Activated CD4-positive, alpha-beta memory T cell treated with anti-CD3 and anti-CD28 coated beads for 36 hours (primary cell): ENCODE results near the gene HRH2. TPM values are rescaled to one million over a fixed set of nuclear protein-coding genes. Genes with fewer than 3 reads are reported as not detected.
"Not testable (repeated sequence)": the region's sequence is repeated elsewhere in the genome, so short reads cannot be mapped to it uniquely, and the experiment has no call there.

ENCODE experiments used
- CTCF ChIA-PET: fragments of 350-600 bp; sonication (Branson Sonifier 250); formaldehyde crosslinking; loops from one replicate; lab custom pipeline; 2021; ENCODE audit warnings: antibody characterized with exemption, inconsistent platforms; lab: Charles Lee
- POLR2A ChIA-PET: fragments of 350-600 bp; sonication (Branson Sonifier 250); formaldehyde crosslinking; loops from one replicate; lab custom pipeline; 2021; ENCODE audit warnings: antibody characterized with exemption; lab: Charles Lee
- DNase-seq: peaks from one replicate; pipeline ENCODE4 v3.0.0-alpha.2; 2020
- H3K27ac Mint-ChIP-seq: one replicate; pipeline ENCODE4 v1.8.0; 2021; ENCODE audit warnings: mixed read lengths
- H3K27me3 Mint-ChIP-seq: one replicate; pipeline ENCODE4 v1.8.0; 2021; ENCODE audit warnings: mixed read lengths
- H3K36me3 Mint-ChIP-seq: one replicate; pipeline ENCODE4 v1.8.0; 2021; ENCODE audit warnings: mixed read lengths
- H3K4me1 Mint-ChIP-seq: one replicate; pipeline ENCODE4 v1.8.0; 2021; ENCODE audit warnings: low read depth, mixed read lengths
- H3K4me3 Mint-ChIP-seq: one replicate; pipeline ENCODE4 v1.8.0; 2021; ENCODE audit warnings: mild to moderate bottlenecking, mixed read lengths
- H3K9me3 Mint-ChIP-seq: one replicate; pipeline ENCODE4 v1.8.0; 2021; ENCODE audit warnings: mixed read lengths
- intact Hi-C: fragments of 100-400 bp; cut with micrococcal nuclease; formaldehyde crosslinking; loops from one replicate; pipeline ENCODE4 v1.15.1; 2023
- total RNA-seq, 2 experiments: library from RNA; stranded (reverse); gene quantifications; one replicate each; pipeline ENCODE4 v1.2.3, GENCODE V29; 2021

HRH2 gene
- total RNA-seq, 2 experiments from 2014 or later = 11.6 to 11.8 TPM

DNA sequence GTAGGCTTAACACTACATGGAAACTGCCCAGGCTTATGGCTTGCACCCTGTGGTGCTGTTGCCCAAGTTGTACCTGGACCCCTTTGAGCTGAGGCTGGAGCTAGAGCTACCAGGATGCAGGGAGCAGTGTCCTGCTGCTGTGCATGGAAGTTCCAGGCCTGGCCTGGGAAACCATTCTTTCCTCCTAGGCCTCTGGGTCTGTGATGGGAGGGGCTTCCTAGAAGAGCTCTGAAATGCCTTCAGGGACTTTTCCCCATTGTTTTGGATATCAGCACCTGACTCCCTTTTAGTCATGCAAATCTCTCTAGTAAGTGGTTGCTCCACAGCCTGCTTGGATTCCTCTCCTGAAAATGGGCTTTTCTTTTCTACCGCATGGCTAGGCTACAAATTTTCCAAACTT, 7.9 kb upstream of the HRH2 start:
- peaks cover 24% of the 10 kb centered on the region for H3K9me3 Mint-ChIP-seq
- POLR2A ChIA-PET = interaction anchor here (0.6 kb wide), 1 partner anchor 9 kb away, joined by 3 read pairs; no protein-coding TSS in a partner anchor
- intact Hi-C loops = loop anchor here (10.0 kb wide), 2 partner anchors 735 to 885 kb away; partner anchors contain the start of genes HIGD2A, NOP16 and RNF44
- no peak overlapping the region for H3K4me3 Mint-ChIP-seq
- DNase-seq = no peak
- CTCF ChIA-PET = interaction anchor here (2.0 kb wide), 1 partner anchor 116 kb away, joined by 8 read pairs; no protein-coding TSS in a partner anchor
- H3K36me3 Mint-ChIP-seq = peaks cover 16% of the 10 kb centered on the region
- H3K4me1 Mint-ChIP-seq = peaks cover 54% of the 10 kb centered on the region
- H3K27me3 Mint-ChIP-seq = no peaks in the 10 kb centered on the region
- H3K27ac Mint-ChIP-seq = no peak overlapping the region

GRCh38 chr5:175650430-175651205, 7.3 kb upstream of the HRH2 start:
- H3K27me3 Mint-ChIP-seq, H3K4me3 Mint-ChIP-seq: not testable (repeated sequence)
- ChIA-PET CTCF (interaction anchor here (2.0 kb wide), 1 partner anchor 117 kb away, joined by 8 read pairs; no protein-coding TSS in a partner anchor), POLR2A (interaction anchor here (1.4 kb wide), 1 partner anchor 130 kb away, joined by 6 read pairs; no protein-coding TSS in a partner anchor)
- Mint-ChIP-seq H3K27ac (peak overlapping the region; percentile 47), H3K4me1 (peaks cover 61% of the 10 kb centered on the region), H3K36me3 (peaks cover 16% of the 10 kb centered on the region), H3K9me3 (peaks cover 24% of the 10 kb centered on the region)
- DNase-seq = peak; percentile 41
- intact Hi-C loops = loop anchor here (10.0 kb wide), 2 partner anchors 734 to 884 kb away; partner anchors contain the start of genes HIGD2A, NOP16 and RNF44

DNA sequence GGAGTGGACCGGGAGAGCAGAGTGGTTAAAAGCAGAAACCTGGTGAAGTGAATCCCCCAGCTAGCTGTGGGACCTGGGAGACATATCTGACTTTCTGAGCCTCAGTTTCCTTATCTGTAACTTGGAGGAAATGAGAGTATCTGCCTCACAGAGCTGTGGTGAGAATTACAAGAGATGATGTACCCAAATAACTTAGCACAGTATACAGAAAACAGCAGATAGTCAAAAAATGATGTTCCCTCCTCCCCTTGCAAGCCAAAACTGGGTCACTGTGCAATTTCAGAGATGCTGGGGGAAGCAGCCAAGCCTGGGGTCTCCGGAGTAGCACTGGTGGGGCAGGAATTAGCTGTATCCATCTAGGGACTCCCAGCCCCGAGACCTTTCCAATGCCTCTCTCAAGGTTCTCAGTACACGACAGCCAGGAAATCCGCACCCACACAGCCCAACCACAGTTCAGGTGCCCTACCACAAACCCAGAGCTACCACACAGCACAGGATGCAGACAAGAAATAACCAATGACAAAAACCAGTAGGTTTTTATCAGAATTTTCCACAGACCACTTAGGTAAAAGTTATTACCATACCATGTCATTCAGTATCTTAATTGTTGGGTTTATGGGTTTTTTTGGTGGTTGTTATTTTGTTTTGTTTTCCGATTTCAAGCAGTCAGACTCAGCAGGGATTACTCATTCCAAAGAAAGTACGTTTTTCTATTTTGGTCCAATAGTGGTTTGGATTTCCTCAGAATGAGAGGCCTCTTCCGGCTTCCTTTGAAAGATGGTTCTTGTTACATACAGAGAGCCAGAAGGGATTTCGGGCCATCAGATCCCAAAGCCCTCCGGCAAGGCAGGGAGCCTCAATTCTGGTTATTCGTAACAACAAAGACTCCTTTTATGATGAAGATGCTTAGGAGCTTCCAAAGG, 4.9 kb upstream of the HRH2 start:
- Mint-ChIP-seq H3K27me3 (no peaks in the 10 kb centered on the region), H3K27ac (peak overlapping the region; percentile 92), H3K4me1 (peaks cover 73% of the 10 kb centered on the region), H3K4me3 (peak overlapping the region; percentile 60), H3K9me3 (peaks cover 24% of the 10 kb centered on the region), H3K36me3 (peaks cover 16% of the 10 kb centered on the region)
- CTCF ChIA-PET = interaction anchor here (1.0 to 4.2 kb wide), 7 partner anchors 43 to 137 kb away, joined by 3 to 46 read pairs (median 4); no protein-coding TSS in a partner anchor
- POLR2A ChIA-PET = interaction anchor here (1.1 to 1.9 kb wide), 4 partner anchors 10 to 136 kb away, joined by 3 to 5 read pairs (median 4); no protein-coding TSS in a partner anchor
- DNase-seq = peak; percentile 93
- intact Hi-C loops = loop anchor here (1.0 to 10.0 kb wide), 10 partner anchors 36 to 882 kb away; partner anchors contain the start of genes HIGD2A, NOP16 and RNF44

DNA sequence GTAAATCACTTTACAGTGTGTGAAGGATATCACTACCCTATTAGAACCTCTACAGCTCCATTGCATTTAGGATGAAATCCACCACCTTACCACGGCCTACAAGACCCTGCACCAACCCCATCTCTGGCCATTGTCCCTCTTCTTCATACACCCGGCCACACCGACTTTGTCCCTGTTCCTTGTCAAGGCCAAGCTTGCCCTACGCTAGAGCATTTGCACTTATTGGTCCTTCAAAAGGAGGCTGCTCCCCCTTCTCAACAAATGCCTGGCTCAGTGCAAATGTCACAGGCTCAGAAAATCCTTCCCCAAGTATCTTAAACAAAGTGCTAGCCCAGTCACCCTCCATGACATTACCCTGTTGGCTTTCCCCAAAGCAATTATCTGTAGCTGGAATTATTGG, 4.1 kb upstream of the HRH2 start:
- Mint-ChIP-seq H3K27ac (peak overlapping the region; percentile 92), H3K36me3 (peaks cover 13% of the 10 kb centered on the region), H3K4me1 (peaks cover 76% of the 10 kb centered on the region), H3K27me3 (no peaks in the 10 kb centered on the region), H3K9me3 (peaks cover 20% of the 10 kb centered on the region), H3K4me3 (peak overlapping the region; percentile 60)
- no peak for DNase-seq
- ChIA-PET CTCF (interaction anchor here (1.1 to 4.2 kb wide), 6 partner anchors 43 to 133 kb away, joined by 3 to 46 read pairs (median 6); no protein-coding TSS in a partner anchor), POLR2A (interaction anchor here (1.1 to 1.9 kb wide), 4 partner anchors 9 to 134 kb away, joined by 3 to 5 read pairs (median 4); no protein-coding TSS in a partner anchor)
- intact Hi-C loops = loop anchor here (1.0 to 10.0 kb wide), 10 partner anchors 37 to 881 kb away; partner anchors contain the start of genes HIGD2A, NOP16 and RNF44

DNA sequence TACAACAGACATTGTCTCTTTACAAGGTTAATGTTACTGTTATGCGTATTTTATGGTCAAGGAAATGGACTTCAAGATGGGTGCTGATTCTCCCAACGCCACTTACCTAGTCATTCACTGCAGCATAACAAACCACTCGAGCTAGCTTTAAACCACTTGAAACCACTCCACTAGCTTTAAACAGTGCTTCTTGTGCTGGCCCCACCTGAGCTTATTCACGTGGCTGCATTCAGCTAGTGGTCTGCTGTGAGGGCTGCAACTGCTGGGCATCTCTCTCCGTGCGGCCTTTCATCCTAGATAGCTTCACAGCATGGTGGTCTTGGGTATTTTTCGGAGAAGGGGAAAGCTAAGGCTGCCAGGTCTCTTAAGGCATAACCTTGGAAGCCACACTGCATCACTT, 3.5 kb upstream of the HRH2 start:
- Mint-ChIP-seq H3K4me3 (no peak overlapping the region), H3K27me3 (no peaks in the 10 kb centered on the region), H3K36me3 (peaks cover 10% of the 10 kb centered on the region), H3K9me3 (peaks cover 14% of the 10 kb centered on the region), H3K27ac (peak overlapping the region; percentile 92), H3K4me1 (peaks cover 79% of the 10 kb centered on the region)
- no peak for DNase-seq
- intact Hi-C loops = loop anchor here (10.0 kb wide), 2 partner anchors 730 to 880 kb away; partner anchors contain the start of genes HIGD2A, NOP16 and RNF44
- CTCF ChIA-PET = interaction anchor here (1.2 to 4.2 kb wide), 5 partner anchors 42 to 133 kb away, joined by 3 to 46 read pairs (median 8); no protein-coding TSS in a partner anchor
- POLR2A ChIA-PET = interaction anchor here (1.1 to 1.9 kb wide), 3 partner anchors 9 to 133 kb away, joined by 3 to 5 read pairs (median 3); no protein-coding TSS in a partner anchor

GRCh38 chr5:175654807-175655206, 3.1 kb upstream of the HRH2 start:
- H3K27me3 Mint-ChIP-seq = no peaks in the 10 kb centered on the region
- ChIA-PET POLR2A (interaction anchor here (1.1 to 1.9 kb wide), 3 partner anchors 8 to 133 kb away, joined by 3 to 5 read pairs (median 3); no protein-coding TSS in a partner anchor), CTCF (interaction anchor here (0.6 to 4.2 kb wide), 6 partner anchors 41 to 134 kb away, joined by 3 to 46 read pairs (median 6); no protein-coding TSS in a partner anchor)
- DNase-seq = peak; percentile 39
- H3K36me3 Mint-ChIP-seq = peaks cover 8% of the 10 kb centered on the region
- H3K27ac Mint-ChIP-seq = peak overlapping the region; percentile 92
- no peak overlapping the region for H3K4me3 Mint-ChIP-seq
- H3K4me1 Mint-ChIP-seq = peaks cover 82% of the 10 kb centered on the region
- peaks cover 9% of the 10 kb centered on the region for H3K9me3 Mint-ChIP-seq
- intact Hi-C loops = loop anchor here (5.0 to 10.0 kb wide), 3 partner anchors 730 to 880 kb away; partner anchors contain the start of genes FAF2, HIGD2A, NOP16 and RNF44

- intact Hi-C loops = loop anchor here (5.0 to 10.0 kb wide), 3 partner anchors 729 to 879 kb away; partner anchors contain the start of genes FAF2, HIGD2A, NOP16 and RNF44
- POLR2A ChIA-PET = no interaction called here
- Mint-ChIP-seq H3K4me1 (peaks cover 88% of the 10 kb centered on the region), H3K36me3 (peaks cover 8% of the 10 kb centered on the region), H3K27me3 (no peaks in the 10 kb centered on the region), H3K27ac (no peak overlapping the region), H3K9me3 (peaks cover 4% of the 10 kb centered on the region), H3K4me3 (no peak overlapping the region)
- no peak for DNase-seq
- CTCF ChIA-PET = interaction anchor here (2.5 to 4.2 kb wide), 3 partner anchors 41 to 122 kb away, joined by 8 to 46 read pairs (median 8); no protein-coding TSS in a partner anchor
Observed at GRCh38 chr5:175655411-175655810, 2.5 kb upstream of the HRH2 start.

DNA sequence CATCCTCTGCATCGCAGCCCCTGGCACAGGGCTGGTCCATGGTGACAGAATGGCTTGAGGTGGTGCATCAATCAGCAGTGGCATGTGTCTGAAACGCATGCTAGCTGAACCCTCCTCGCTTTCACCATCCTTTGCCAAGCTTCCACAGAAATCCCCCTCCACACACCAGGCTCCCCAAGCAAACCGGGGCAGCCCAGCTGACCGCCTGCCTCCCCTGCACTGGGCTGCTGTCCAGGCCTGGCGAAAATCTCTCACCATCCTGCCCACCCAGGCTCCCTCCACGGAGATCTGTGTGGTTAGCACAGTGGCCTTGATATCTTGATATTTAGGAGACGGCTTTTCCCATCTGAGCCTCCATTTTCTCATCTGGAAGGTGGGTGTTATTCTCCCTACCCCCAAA, 905 bp upstream of the HRH2 start:
- CTCF ChIA-PET = interaction anchor here (1.0 kb wide), 2 partner anchors 41 to 123 kb away, joined by 4 read pairs; no protein-coding TSS in a partner anchor
- Mint-ChIP-seq H3K27ac (peak overlapping the region; percentile 75), H3K36me3 (peaks cover 10% of the 10 kb centered on the region), H3K9me3 (no peaks in the 10 kb centered on the region), H3K4me3 (peak overlapping the region; percentile 85), H3K27me3 (no peaks in the 10 kb centered on the region), H3K4me1 (peaks cover 79% of the 10 kb centered on the region)
- POLR2A ChIA-PET = no interaction called here
- DNase-seq = no peak
- intact Hi-C loops = loop anchor here (1.0 to 10.0 kb wide), 4 partner anchors 39 to 878 kb away; partner anchors contain the start of genes FAF2, HIGD2A, NOP16 and RNF44

GRCh38 chr5:175658299-175659145, 651 bp downstream of the HRH2 start:
- H3K9me3 Mint-ChIP-seq = no peaks in the 10 kb centered on the region
- intact Hi-C loops = loop anchor here (5.0 to 10.0 kb wide), 3 partner anchors 726 to 876 kb away; partner anchors contain the start of genes FAF2, HIGD2A, NOP16 and RNF44
- DNase-seq = peak; percentile 61
- POLR2A ChIA-PET = interaction anchor here (0.8 to 1.2 kb wide), 3 partner anchors 9 to 137 kb away, joined by 3 to 4 read pairs (median 3); no protein-coding TSS in a partner anchor
- no peaks in the 10 kb centered on the region for H3K27me3 Mint-ChIP-seq
- peaks cover 10% of the 10 kb centered on the region for H3K36me3 Mint-ChIP-seq
- CTCF ChIA-PET = interaction anchor here (0.7 to 1.8 kb wide), 6 partner anchors 38 to 126 kb away, joined by 3 to 9 read pairs (median 4); no protein-coding TSS in a partner anchor
- peak overlapping the region; percentile 87 for H3K4me3 Mint-ChIP-seq
- peak overlapping the region; percentile 70 for H3K27ac Mint-ChIP-seq
- H3K4me1 Mint-ChIP-seq = peaks cover 77% of the 10 kb centered on the region
